Memory B cell (primary cell): ENCODE measurements around the gene TEX26.
"Not testable (repeated sequence)": the region's sequence is repeated elsewhere in the genome, so short reads cannot be mapped to it uniquely, and the experiment has no call there.

ENCODE experiments used
- ATAC-seq: fragments of 150-1000 bp; cut with Tn5 transposase; 2 replicates; pipeline ENCODE4 v1.10.0; 2021; ENCODE audit warnings: low read depth, mild to moderate bottlenecking, moderate library complexity
- DNase-seq, 2 donors: peaks; one replicate each; pipeline ENCODE4 v3.0.0; 2022; ENCODE audit warnings: low spot score in 2 of 2
- H3K27ac Mint-ChIP-seq: one replicate; pipeline ENCODE4 v1.8.0; 2022; ENCODE audit warnings: mild to moderate bottlenecking, moderate library complexity, mixed read lengths
- H3K27me3 Mint-ChIP-seq: one replicate; pipeline ENCODE4 v1.8.0; 2022; ENCODE audit warnings: mixed read lengths
- H3K36me3 Mint-ChIP-seq: one replicate; pipeline ENCODE4 v1.8.0; 2022; ENCODE audit warnings: mild to moderate bottlenecking, mixed read lengths
- H3K4me1 Mint-ChIP-seq: one replicate; pipeline ENCODE4 v1.8.0; 2022; ENCODE audit warnings: mixed read lengths
- H3K4me3 Mint-ChIP-seq: one replicate; pipeline ENCODE4 v1.8.0; 2022; ENCODE audit warnings: mild to moderate bottlenecking, moderate library complexity, mixed read lengths
- H3K9me3 Mint-ChIP-seq: one replicate; pipeline ENCODE4 v1.8.0; 2022; ENCODE audit warnings: mixed read lengths

The TEX26 gene

GRCh38 chr13:30907121-30907861, 25.2 kb upstream of the TEX26 start:
- H3K27ac Mint-ChIP-seq: no peak overlapping the region
- H3K36me3 Mint-ChIP-seq: no peaks in the 10 kb centered on the region
- H3K27me3 Mint-ChIP-seq: peaks cover 27% of the 10 kb centered on the region
- H3K9me3 Mint-ChIP-seq: no peaks in the 10 kb centered on the region
- DNase-seq (no peak), ATAC-seq (no peak)
- H3K4me3 Mint-ChIP-seq: no peak overlapping the region
- peaks cover 6% of the 10 kb centered on the region for H3K4me1 Mint-ChIP-seq

- H3K4me1 Mint-ChIP-seq: peaks cover 6% of the 10 kb centered on the region
- peaks cover 26% of the 10 kb centered on the region for H3K27me3 Mint-ChIP-seq
- no peak overlapping the region for H3K27ac Mint-ChIP-seq
- no peaks in the 10 kb centered on the region for H3K9me3 Mint-ChIP-seq
- DNase-seq: no peak
- ATAC-seq: no peak
- H3K4me3 Mint-ChIP-seq: no peak overlapping the region
- no peaks in the 10 kb centered on the region for H3K36me3 Mint-ChIP-seq
Observed at GRCh38 chr13:30908416-30908980, 24.0 kb upstream of the TEX26 start.

- Mint-ChIP-seq H3K36me3 (no peaks in the 10 kb centered on the region), H3K27me3 (peaks cover 8% of the 10 kb centered on the region), H3K4me1 (peaks cover 6% of the 10 kb centered on the region), H3K27ac (no peak overlapping the region), H3K4me3 (no peak overlapping the region), H3K9me3 (no peaks in the 10 kb centered on the region)
- ATAC-seq (no peak), DNase-seq (no peak)
Observed at GRCh38 chr13:30910676-30911075, 21.8 kb upstream of the TEX26 start.

- ATAC-seq (no peak), DNase-seq (no peak)
- Mint-ChIP-seq H3K27me3 (peaks cover 7% of the 10 kb centered on the region), H3K36me3 (no peaks in the 10 kb centered on the region), H3K27ac (no peak overlapping the region), H3K4me3 (no peak overlapping the region), H3K4me1 (no peaks in the 10 kb centered on the region), H3K9me3 (no peaks in the 10 kb centered on the region)
Observed at GRCh38 chr13:30915691-30916541, 16.5 kb upstream of the TEX26 start.

- Mint-ChIP-seq H3K27ac (no peak overlapping the region), H3K4me1 (no peaks in the 10 kb centered on the region), H3K9me3 (no peaks in the 10 kb centered on the region), H3K36me3 (no peaks in the 10 kb centered on the region), H3K27me3 (peaks cover 4% of the 10 kb centered on the region), H3K4me3 (no peak overlapping the region)
- ATAC-seq (no peak), DNase-seq (no peak)
Observed at GRCh38 chr13:30916991-30917390, 15.5 kb upstream of the TEX26 start.

GRCh38 chr13:30918662-30919405, 13.6 kb upstream of the TEX26 start:
- no peak for DNase-seq
- H3K9me3 Mint-ChIP-seq: no peaks in the 10 kb centered on the region
- H3K27me3 Mint-ChIP-seq: peaks cover 7% of the 10 kb centered on the region
- no peak overlapping the region for H3K27ac Mint-ChIP-seq
- H3K4me1 Mint-ChIP-seq: no peaks in the 10 kb centered on the region
- ATAC-seq: no peak
- H3K36me3 Mint-ChIP-seq: no peaks in the 10 kb centered on the region
- no peak overlapping the region for H3K4me3 Mint-ChIP-seq

GRCh38 chr13:30920162-30920909, 12.1 kb upstream of the TEX26 start:
- H3K27ac Mint-ChIP-seq: no peak overlapping the region
- no peak overlapping the region for H3K4me3 Mint-ChIP-seq
- H3K4me1 Mint-ChIP-seq: no peaks in the 10 kb centered on the region
- H3K36me3 Mint-ChIP-seq: no peaks in the 10 kb centered on the region
- ATAC-seq (no peak), DNase-seq (no peak)
- H3K27me3 Mint-ChIP-seq: peaks cover 7% of the 10 kb centered on the region
- H3K9me3 Mint-ChIP-seq: no peaks in the 10 kb centered on the region

GRCh38 chr13:30923418-30923817, 9.0 kb upstream of the TEX26 start:
- Mint-ChIP-seq H3K36me3 (no peaks in the 10 kb centered on the region), H3K4me3 (no peak overlapping the region), H3K27ac (no peak overlapping the region), H3K9me3 (no peaks in the 10 kb centered on the region), H3K4me1 (no peaks in the 10 kb centered on the region), H3K27me3 (peaks cover 3% of the 10 kb centered on the region)
- ATAC-seq (no peak), DNase-seq (no peak)

- Mint-ChIP-seq H3K9me3 (no peaks in the 10 kb centered on the region), H3K27ac (no peak overlapping the region), H3K27me3 (peaks cover 6% of the 10 kb centered on the region), H3K36me3 (no peaks in the 10 kb centered on the region), H3K4me1 (no peaks in the 10 kb centered on the region), H3K4me3 (no peak overlapping the region)
- ATAC-seq (no peak), DNase-seq (no peak)
Observed at GRCh38 chr13:30924721-30925120, 7.7 kb upstream of the TEX26 start.

GRCh38 chr13:30925429-30925828, 7.0 kb upstream of the TEX26 start:
- Mint-ChIP-seq H3K27me3 (peaks cover 9% of the 10 kb centered on the region), H3K27ac (no peak overlapping the region), H3K4me1 (no peaks in the 10 kb centered on the region), H3K36me3 (no peaks in the 10 kb centered on the region), H3K9me3 (no peaks in the 10 kb centered on the region), H3K4me3 (no peak overlapping the region)
- no peak for DNase-seq
- ATAC-seq: no peak

GRCh38 chr13:30926781-30927180, 5.7 kb upstream of the TEX26 start:
- DNase-seq (no peak), ATAC-seq (no peak)
- Mint-ChIP-seq H3K27me3 (peaks cover 9% of the 10 kb centered on the region), H3K36me3 (no peaks in the 10 kb centered on the region), H3K4me1 (no peaks in the 10 kb centered on the region), H3K9me3 (no peaks in the 10 kb centered on the region), H3K4me3 (no peak overlapping the region), H3K27ac (no peak overlapping the region)

GRCh38 chr13:30927188-30927587, 5.3 kb upstream of the TEX26 start:
- DNase-seq, H3K27ac Mint-ChIP-seq, H3K36me3 Mint-ChIP-seq, H3K4me3 Mint-ChIP-seq, H3K4me1 Mint-ChIP-seq, H3K9me3 Mint-ChIP-seq, ATAC-seq: not testable (repeated sequence)
- peaks cover 12% of the 10 kb centered on the region for H3K27me3 Mint-ChIP-seq

- ATAC-seq (no peak), DNase-seq (no peak)
- Mint-ChIP-seq H3K27ac (no peak overlapping the region), H3K36me3 (no peaks in the 10 kb centered on the region), H3K4me1 (no peaks in the 10 kb centered on the region), H3K27me3 (peaks cover 13% of the 10 kb centered on the region), H3K9me3 (no peaks in the 10 kb centered on the region), H3K4me3 (no peak overlapping the region)
Observed at GRCh38 chr13:30927595-30927994, 4.9 kb upstream of the TEX26 start.
